Esophagus muscularis mucosa (tissue), 4 donors: Measurements from ENCODE around the gene SH2D3A. TPM values are rescaled to one million over a fixed set of nuclear protein-coding genes. Genes with fewer than 3 reads are reported as not detected.
"Not testable (repeated sequence)": the region's sequence is repeated elsewhere in the genome, so short reads cannot be mapped to it uniquely, and the experiment has no call there.

ENCODE experiments used
- DNase-seq: peaks from one replicate; pipeline ENCODE4 v3.0.0-alpha.2; 2017; ENCODE audit errors: extremely low spot score
- H3K27ac ChIP-seq, 4 donors: fragments of 200-600 bp; sonication (generic); replicated peaks in 1 of 4; 1 replicate in 3 of 4; 2 replicates in 1 of 4; pipeline ENCODE4 v1.5.1; 2016 to 2019; ENCODE audit warnings: mild to moderate bottlenecking in 1 of 4
- H3K27me3 ChIP-seq, 4 donors: fragments of 200-600 bp; sonication (generic); one replicate each; pipeline versions ENCODE4 v1.5.1 to v1.6.0; 2016 to 2019
- H3K36me3 ChIP-seq, 4 donors: fragments of 200-600 bp; sonication (generic); one replicate each; pipeline ENCODE4 v1.5.1; 2016 to 2019
- H3K4me1 ChIP-seq, 4 donors: fragments of 200-600 bp; sonication (generic); one replicate each; pipeline ENCODE4 v1.5.1; 2016 to 2019
- H3K4me3 ChIP-seq, 4 donors: fragments of 200-600 bp; sonication (generic); 1 replicate in 2 of 4; 2 replicates in 2 of 4; pipeline ENCODE4 v1.5.1; 2016 to 2019; ENCODE audit warnings: mild to moderate bottlenecking in 4 of 4, moderate library complexity in 1 of 4
- H3K9me3 ChIP-seq, 4 donors: fragments of 200-600 bp; sonication (generic); 1 replicate in 3 of 4; 2 replicates in 1 of 4; pipeline ENCODE4 v1.5.1; 2016 to 2019
- CTCF ChIP-seq, 3 experiments: fragments of 200-600 bp in 2 of 3; fragments of 450-650 bp in 1 of 3; sonication (generic) in 2 of 3; IDR thresholded peaks; one replicate each; pipeline ENCODE4 v1.5.1; 2017 to 2019; ENCODE audit warnings: antibody characterized with exemption in 3 of 3, mild to moderate bottlenecking in 2 of 3, moderate library complexity in 1 of 3
- EP300 ChIP-seq: sonication (generic); formaldehyde crosslinking; IDR thresholded peaks from one replicate; pipeline ENCODE4 v1.6.1; 2017; ENCODE audit warnings: antibody characterized with exemption
- POLR2A ChIP-seq: fragments of 450-650 bp; IDR thresholded peaks from one replicate; pipeline ENCODE4 v1.6.1; 2017; ENCODE audit warnings: antibody characterized with exemption, moderate library complexity, mild to moderate bottlenecking, low read depth
- POLR2AphosphoS5 ChIP-seq, 2 donors: sonication (generic); formaldehyde crosslinking; IDR thresholded peaks; one replicate each; pipeline ENCODE4 v1.6.1; 2017; ENCODE audit warnings: antibody characterized with exemption in 2 of 2
- WGBS: methylation state at CpG from one replicate; pipeline ENCODE4 v1.1.5; 2018; 5-methylcytosine and 5-hydroxymethylcytosine counted together
- intact Hi-C: fragments of 100-400 bp; cut with DNase I; formaldehyde crosslinking; loops from one replicate; pipeline ENCODE4 v1.15.1; 2023
- total RNA-seq, 4 donors: library from RNA; depleted of rRNA; stranded (reverse); fragments of >200 nt; gene quantifications; one replicate each; pipeline versions ENCODE4 v1.1.0 to v1.2.1, GENCODE V29; 2016

The SH2D3A gene
- total RNA-seq, 4 donors from 2014 or later, result 0.33 to 0.34 TPM; not detected in 2

GRCh38 chr19:6709549-6709948 lies 57.7 kb downstream of the SH2D3A start:
- Histone ChIP-seq H3K9me3 (no peaks in the 10 kb centered on the region), H3K27ac (no peak overlapping the region), H3K27me3 (peaks cover 0 to 71% (median 5%) of the 10 kb centered on the region in 4 donors), H3K36me3 (peaks cover 0 to 8% (median 7%) of the 10 kb centered on the region in 4 donors), H3K4me1 (peaks cover 0 to 12% (median 4%) of the 10 kb centered on the region in 4 donors), H3K4me3 (no peak overlapping the region)
- no peak for TF ChIP-seq POLR2AphosphoS5 (IDR thresholded peaks at IDR 0.05)
- no peak for TF ChIP-seq EP300
- TF ChIP-seq POLR2A, result no peak
- TF ChIP-seq CTCF (IDR thresholded peaks at IDR 0.05), result no peak
- no peak for DNase-seq
- intact Hi-C loops, result no loop called here
- WGBS, result 50% methylated on average over 14 of the region's 14 CpGs

- DNase-seq, H3K9me3 ChIP-seq, H3K36me3 ChIP-seq, H3K4me3 ChIP-seq, intact Hi-C loops, H3K27ac ChIP-seq: not testable (repeated sequence)
- Histone ChIP-seq H3K27me3 (peaks cover 0 to 69% (median 5%) of the 10 kb centered on the region in 4 donors), H3K4me1 (peaks cover 0 to 12% (median 4%) of the 10 kb centered on the region in 4 donors)
- WGBS, result 88% methylated on average over 12 of the region's 12 CpGs
Observed at GRCh38 chr19:6708913-6709312, 58.3 kb downstream of the SH2D3A start.

- Histone ChIP-seq H3K36me3 (peaks cover 0 to 8% (median 7%) of the 10 kb centered on the region in 4 donors), H3K4me3 (no peak overlapping the region), H3K4me1 (peaks cover 0 to 12% (median 4%) of the 10 kb centered on the region in 4 donors), H3K9me3 (no peaks in the 10 kb centered on the region), H3K27me3 (peaks cover 0 to 66% (median 5%) of the 10 kb centered on the region in 4 donors), H3K27ac (no peak overlapping the region)
- TF ChIP-seq POLR2AphosphoS5 (IDR thresholded peaks at IDR 0.05) (no peak), EP300 (no peak), CTCF (IDR thresholded peaks at IDR 0.05) (no peak), POLR2A (no peak)
- no peak for DNase-seq
- WGBS, result 86% methylated on average over 3 of the region's 3 CpGs
- intact Hi-C loops, result no loop called here
Observed at GRCh38 chr19:6708346-6708745, 58.9 kb downstream of the SH2D3A start.

- H3K27ac ChIP-seq, result no peak overlapping the region
- H3K36me3 ChIP-seq, result peaks cover 0 to 8% (median 7%) of the 10 kb centered on the region in 4 donors
- TF ChIP-seq POLR2AphosphoS5 (IDR thresholded peaks at IDR 0.05) (no peak), POLR2A (no peak), CTCF (IDR thresholded peaks at IDR 0.05) (no peak), EP300 (no peak)
- DNase-seq, result no peak
- peaks cover 0 to 12% (median 4%) of the 10 kb centered on the region in 4 donors for H3K4me1 ChIP-seq
- H3K9me3 ChIP-seq, result no peaks in the 10 kb centered on the region
- intact Hi-C loops, result no loop called here
- 71% methylated on average over 16 of the region's 16 CpGs for WGBS
- no peak overlapping the region for H3K4me3 ChIP-seq
- H3K27me3 ChIP-seq, result peaks cover 0 to 59% (median 5%) of the 10 kb centered on the region in 4 donors
Observed at GRCh38 chr19:6707658-6708018, 59.6 kb downstream of the SH2D3A start.

- WGBS, result 85% methylated on average over 14 of the region's 44 CpGs
- H3K27ac ChIP-seq, result no peak overlapping the region
- no peaks in the 10 kb centered on the region for H3K9me3 ChIP-seq
- TF ChIP-seq CTCF (IDR thresholded peaks at IDR 0.05), result no peak
- no peak for TF ChIP-seq EP300
- TF ChIP-seq POLR2AphosphoS5 (IDR thresholded peaks at IDR 0.05), result no peak
- no peak for TF ChIP-seq POLR2A
- H3K4me3 ChIP-seq, result no peak overlapping the region
- no peak for DNase-seq
- H3K27me3 ChIP-seq, result peaks cover 0 to 59% (median 5%) of the 10 kb centered on the region in 4 donors
- H3K36me3 ChIP-seq, result peaks cover 0 to 12% (median 8%) of the 10 kb centered on the region in 4 donors
- intact Hi-C loops, result no loop called here
- peaks cover 0 to 12% (median 4%) of the 10 kb centered on the region in 4 donors for H3K4me1 ChIP-seq
Observed at GRCh38 chr19:6707011-6707657, 60.1 kb downstream of the SH2D3A start.
